GM12878 (cell line): ENCODE data around the gene CNTN4. TPM values are rescaled to one million over a fixed set of nuclear protein-coding genes. Genes with fewer than 3 reads are reported as not detected.

Source experiments
- CBX3 ChIP-seq: fragments of 200-600 bp; sonication (generic); IDR thresholded peaks from 2 replicates; pipeline ENCODE4 v1.6.1; 2016; ENCODE audit warnings: low read depth, borderline replicate concordance
- E2F4 ChIP-seq: IDR thresholded peaks from 2 replicates; pipeline ENCODE4 v1.6.1; 2012; ENCODE audit warnings: low read depth, low read length, improper control_type of control experiment
- FOS ChIP-seq: IDR thresholded peaks from 3 replicates; pipeline ENCODE4 v1.6.1; 2011; ENCODE audit warnings: borderline replicate concordance; ENCODE audit not compliant: insufficient read length; ENCODE audit errors: extremely low read depth
- GABPA ChIP-seq: IDR thresholded peaks from 2 replicates; pipeline ENCODE4 v1.6.1; 2014; ENCODE audit warnings: antibody characterized with exemption, low read depth, mild to moderate bottlenecking, inconsistent platforms
- NFXL1 ChIP-seq: fragments of 450-650 bp; IDR thresholded peaks from 2 replicates; pipeline ENCODE4 v1.6.1; 2017; ENCODE audit warnings: antibody characterized with exemption, mild to moderate bottlenecking, borderline replicate concordance
- NR2C2 ChIP-seq: IDR thresholded peaks from 2 replicates; pipeline ENCODE4 v1.6.1; 2011; ENCODE audit warnings: borderline replicate concordance, low read depth; ENCODE audit not compliant: control insufficient read depth, insufficient read length
- PAX8 ChIP-seq: fragments of 450-650 bp; IDR thresholded peaks from 2 replicates; pipeline ENCODE4 v1.6.1; 2017; ENCODE audit warnings: mild to moderate bottlenecking, moderate library complexity
- RAD51 ChIP-seq: fragments of 450-650 bp; IDR thresholded peaks from 2 replicates; pipeline ENCODE4 v1.6.1; 2016; ENCODE audit warnings: moderate library complexity, mild to moderate bottlenecking, inconsistent platforms
- RB1 ChIP-seq: fragments of 450-650 bp; formaldehyde crosslinking; IDR thresholded peaks from 2 replicates; pipeline ENCODE4 v1.6.1; 2017; ENCODE audit warnings: mild to moderate bottlenecking, borderline replicate concordance
- RCOR1 ChIP-seq: conservative IDR thresholded peaks from 2 replicates; pipeline ENCODE4 v1.6.1; 2012; ENCODE audit warnings: low read depth, low read length, improper control_type of control experiment
- SMAD5 ChIP-seq: IDR thresholded peaks from 2 replicates; pipeline ENCODE4 v1.6.1; 2016; ENCODE audit warnings: antibody characterized with exemption, low read depth
- SUPT20H ChIP-seq: IDR thresholded peaks from 2 replicates; pipeline ENCODE4 v1.6.1; 2011; ENCODE audit warnings: low read depth, mild to moderate bottlenecking, low read length, moderate library complexity, borderline replicate concordance; ENCODE audit not compliant: control insufficient read depth
- TCF7 ChIP-seq: IDR thresholded peaks from 2 replicates; pipeline ENCODE4 v1.6.1; 2014; ENCODE audit warnings: antibody characterized with exemption, borderline replicate concordance
- ZBTB11 ChIP-seq: fragments of 450-650 bp; formaldehyde crosslinking; IDR thresholded peaks from 2 replicates; pipeline ENCODE4 v1.5.0; 2022; ENCODE audit warnings: mild to moderate bottlenecking, missing genetic modification characterization
- ZNF207 ChIP-seq: fragments of 450-650 bp; IDR thresholded peaks from 2 replicates; pipeline ENCODE4 v1.6.1; 2014; ENCODE audit warnings: antibody characterized with exemption, mild to moderate bottlenecking, borderline replicate concordance
- polyA plus RNA-seq, 11 experiments: library from polyadenylated mRNA; depleted of rRNA in 4 of 11; unstranded in 6 of 11; stranded (reverse) in 5 of 11; fragments of >200 nt; fragmentation: Nextera tagmentation in 4 of 11; fragmentation: Illumina TruSeq in 1 of 11; extraction: Ambion mirVana in 4 of 11; extraction: Trizol in 1 of 11; gene quantifications; 1 replicate in 1 of 11; 2 replicates in 10 of 11; pipeline versions ENCODE4 v1.2.1 to v1.2.3, GENCODE V29; 2011 to 2016; ENCODE audit warnings: inconsistent platforms in 2 of 11, missing spikeins in 2 of 11, low read depth in 1 of 11
- total RNA-seq, 4 experiments: library from RNA; depleted of rRNA in 3 of 4; stranded (reverse); fragments of >200 nt in 3 of 4; fragmentation: Illumina TruSeq in 1 of 4; extraction: Trizol in 1 of 4; gene quantifications; 2 replicates each; pipeline versions ENCODE4 v1.2.1 to v1.2.3, GENCODE V29; 2013 to 2021

Gene CNTN4
- total and polyA plus RNA-seq, 10 of the 15 experiments (the other 5 are each of a cell fraction or from before 2014, with no cell fraction given), result 0.05 to 0.43 (median 0.15) TPM; not detected in 1

DNA sequence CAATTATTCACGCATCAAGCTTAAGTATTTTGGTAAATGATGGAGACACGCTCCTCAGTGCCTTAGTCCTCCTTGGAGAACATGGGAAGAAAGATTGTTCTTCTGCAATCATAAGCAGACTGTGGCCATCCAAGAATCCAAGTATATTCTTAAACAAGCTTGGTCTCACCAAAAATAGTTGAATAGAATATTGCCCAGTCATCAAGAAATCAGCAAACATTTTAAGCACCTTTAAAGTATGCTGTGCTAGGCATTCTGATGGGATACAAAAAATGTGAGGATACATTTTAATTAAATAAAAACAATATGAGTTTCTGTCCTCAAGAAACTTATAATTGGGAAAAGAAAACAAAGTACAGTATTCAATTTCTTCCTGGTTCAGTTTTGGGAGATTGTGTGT, 445.5 kb downstream of the CNTN4 start (continued):
- TF ChIP-seq ZBTB11, result no peak
- TF ChIP-seq GABPA, result no peak
- no peak for TF ChIP-seq RB1
- TF ChIP-seq SMAD5, result no peak
- no peak for TF ChIP-seq CBX3
- TF ChIP-seq NFXL1, result no peak
- no peak for TF ChIP-seq ZNF207
- TF ChIP-seq FOS, result no peak
- TF ChIP-seq RAD51, result no peak
- TF ChIP-seq TCF7, result no peak
- no peak for TF ChIP-seq SUPT20H
- no peak for TF ChIP-seq PAX8
- TF ChIP-seq RCOR1, result no peak
- TF ChIP-seq E2F4, result no peak
- TF ChIP-seq NR2C2, result no peak
